Measurements from ENCODE around the gene PATJ. TPM values are rescaled to one million over a fixed set of nuclear protein-coding genes. Genes with fewer than 3 reads are reported as not detected.
A peak's percentile ranks its signal among the peaks of the same experiment; 100 is the strongest.

Gene PATJ
- total RNA-seq, 1 experiment from 2014 or later = 47.3 TPM

GRCh38 chr1:62013264-62013663 is 271.0 kb downstream of the PATJ start:
- no peak overlapping the region for H3K9ac ChIP-seq (ENCODE audit: extremely low read depth, insufficient read length, low read length)
- no peaks in the 10 kb centered on the region for H3K4me1 ChIP-seq (ENCODE audit: insufficient read depth, low read length)
- H3K4me1 Mint-ChIP-seq = peaks cover 0 to 6% of the 10 kb centered on the region in 2 experiments; a peak in 3 of 4 replicates
- no peak overlapping the region for H3K4me2 ChIP-seq (ENCODE audit: insufficient read depth, insufficient read length, low read length)
- H4K20me1 ChIP-seq (ENCODE audit: control insufficient read depth, insufficient read depth, insufficient read length) = no peaks in the 10 kb centered on the region
- no peak overlapping the region for H3K4ac ChIP-seq (ENCODE audit: low read depth, low read length)
- no peak overlapping the region for H4K91ac ChIP-seq (ENCODE audit: insufficient read length, low read depth, low read length)
- no peak overlapping the region for H4K8ac ChIP-seq (replicated peaks; ENCODE audit: insufficient read length, low read depth, low read length)
- no peaks in the 10 kb centered on the region for H3K79me1 ChIP-seq (ENCODE audit: insufficient read depth, low read depth, low read length, poor library complexity, severe bottlenecking)
- H3K23ac ChIP-seq (ENCODE audit: insufficient read length, low read depth, low read length) = no peak overlapping the region
- no peak overlapping the region for H3K4me3 Mint-ChIP-seq
- WGBS (ENCODE audit: extremely low coverage, insufficient read length, low lambda C conversion rate) = no CpG with 5 or more reads among the region's 5 CpGs
- 0 out of 7 replicates have a peak, but pooled peaks cover 0 to 5% (median 0%) of the 10 kb centered on the region in 3 experiments for H3K36me3 Mint-ChIP-seq (ENCODE audit: insufficient read depth in 1 of 3, low read depth in 3 of 3)
- no peak overlapping the region for H2AK5ac ChIP-seq (ENCODE audit: insufficient read length, low read length)
- no peak overlapping the region for H4K5ac ChIP-seq (ENCODE audit: insufficient read length, low read depth, low read length)
- no peak; the same call in 2 of the 3 replicates for TF ChIP-seq CTCF (conservative IDR thresholded peaks at IDR 0.05)
- H3K56ac ChIP-seq (ENCODE audit: insufficient read length, low read depth, low read length) = no peak overlapping the region
- DNase-seq = no peak
- H3K27ac ChIP-seq (ENCODE audit: insufficient read length, low read depth, low read length) = no peak overlapping the region
- H2BK120ac ChIP-seq (ENCODE audit: low read depth, low read length, poor library complexity, severe bottlenecking) = no peak overlapping the region
- H3K14ac ChIP-seq (ENCODE audit: insufficient read depth, low read length) = no peak overlapping the region
- H2BK20ac ChIP-seq (ENCODE audit: low read depth, low read length, poor library complexity, severe bottlenecking) = no peak overlapping the region
- no peaks in the 10 kb centered on the region for H3K9me3 ChIP-seq (ENCODE audit: control insufficient read depth, low read depth, low read length)
- no peak overlapping the region for H2AFZ ChIP-seq (ENCODE audit: low read length)
- peak overlapping the region; percentile 11 to 47 (median 20); a peak in 5 of 7 replicates for H3K27ac Mint-ChIP-seq
- H3K27me3 ChIP-seq (ENCODE audit: insufficient read depth, low read length) = no peaks in the 10 kb centered on the region
- H3K18ac ChIP-seq (ENCODE audit: insufficient read length, low read depth, low read length) = no peak overlapping the region
- H2BK15ac ChIP-seq (ENCODE audit: low read depth, low read length) = no peak overlapping the region
- H3K79me2 ChIP-seq (ENCODE audit: insufficient read depth, low read length) = no peaks in the 10 kb centered on the region
- H3K27me3 Mint-ChIP-seq (ENCODE audit: low read depth) = no peaks in the 10 kb centered on the region
- H3T11ph ChIP-seq (ENCODE audit: low read length) = no peak overlapping the region
- H3K9me3 Mint-ChIP-seq = no peaks in the 10 kb centered on the region
- no peak overlapping the region for H2BK5ac ChIP-seq (ENCODE audit: insufficient read length, low read length)
- H2BK12ac ChIP-seq (ENCODE audit: insufficient read length, low read depth, low read length) = no peak overlapping the region
- H3K23me2 ChIP-seq (ENCODE audit: insufficient read length, low read depth, low read length, poor library complexity, severe bottlenecking) = no peaks in the 10 kb centered on the region

Data from H9 (cell line).